Measurements from ENCODE around the gene MYO5A.

DNA sequence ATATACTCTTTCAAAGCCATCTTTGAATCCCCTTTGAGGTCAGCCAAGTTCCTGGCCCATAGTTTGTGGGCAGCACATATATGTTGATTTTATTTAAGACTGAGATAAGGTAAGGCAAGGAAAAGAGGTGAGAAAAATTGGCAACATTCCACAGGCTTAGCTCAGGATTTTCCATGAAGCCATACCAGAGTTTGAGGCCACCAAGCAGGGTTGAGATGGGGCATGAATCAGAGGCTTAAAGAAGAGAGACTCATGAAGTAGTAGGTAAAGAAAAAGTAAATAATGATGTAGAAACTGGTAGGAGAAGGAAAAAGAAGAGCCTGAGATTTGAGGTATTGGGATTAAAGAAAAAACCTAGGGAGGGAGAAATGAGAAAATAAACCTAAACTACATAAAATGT lies 89.2 kb downstream of the MYO5A start:
- TF ChIP-seq, protein P1, sequence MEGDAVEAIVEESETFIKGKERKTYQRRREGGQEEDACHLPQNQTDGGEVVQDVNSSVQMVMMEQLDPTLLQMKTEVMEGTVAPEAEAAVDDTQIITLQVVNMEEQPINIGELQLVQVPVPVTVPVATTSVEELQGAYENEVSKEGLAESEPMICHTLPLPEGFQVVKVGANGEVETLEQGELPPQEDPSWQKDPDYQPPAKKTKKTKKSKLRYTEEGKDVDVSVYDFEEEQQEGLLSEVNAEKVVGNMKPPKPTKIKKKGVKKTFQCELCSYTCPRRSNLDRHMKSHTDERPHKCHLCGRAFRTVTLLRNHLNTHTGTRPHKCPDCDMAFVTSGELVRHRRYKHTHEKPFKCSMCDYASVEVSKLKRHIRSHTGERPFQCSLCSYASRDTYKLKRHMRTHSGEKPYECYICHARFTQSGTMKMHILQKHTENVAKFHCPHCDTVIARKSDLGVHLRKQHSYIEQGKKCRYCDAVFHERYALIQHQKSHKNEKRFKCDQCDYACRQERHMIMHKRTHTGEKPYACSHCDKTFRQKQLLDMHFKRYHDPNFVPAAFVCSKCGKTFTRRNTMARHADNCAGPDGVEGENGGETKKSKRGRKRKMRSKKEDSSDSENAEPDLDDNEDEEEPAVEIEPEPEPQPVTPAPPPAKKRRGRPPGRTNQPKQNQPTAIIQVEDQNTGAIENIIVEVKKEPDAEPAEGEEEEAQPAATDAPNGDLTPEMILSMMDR (IDR thresholded peaks at IDR 0.05), result no peak
- no peak for TF ChIP-seq TCF7L2 (IDR thresholded peaks at IDR 0.05; ENCODE audit: low read depth, low read length)
- no peak for TF ChIP-seq POLR2AphosphoS5 (IDR thresholded peaks at IDR 0.05; ENCODE audit: low read depth, low read length)
- TF ChIP-seq, protein P2, sequence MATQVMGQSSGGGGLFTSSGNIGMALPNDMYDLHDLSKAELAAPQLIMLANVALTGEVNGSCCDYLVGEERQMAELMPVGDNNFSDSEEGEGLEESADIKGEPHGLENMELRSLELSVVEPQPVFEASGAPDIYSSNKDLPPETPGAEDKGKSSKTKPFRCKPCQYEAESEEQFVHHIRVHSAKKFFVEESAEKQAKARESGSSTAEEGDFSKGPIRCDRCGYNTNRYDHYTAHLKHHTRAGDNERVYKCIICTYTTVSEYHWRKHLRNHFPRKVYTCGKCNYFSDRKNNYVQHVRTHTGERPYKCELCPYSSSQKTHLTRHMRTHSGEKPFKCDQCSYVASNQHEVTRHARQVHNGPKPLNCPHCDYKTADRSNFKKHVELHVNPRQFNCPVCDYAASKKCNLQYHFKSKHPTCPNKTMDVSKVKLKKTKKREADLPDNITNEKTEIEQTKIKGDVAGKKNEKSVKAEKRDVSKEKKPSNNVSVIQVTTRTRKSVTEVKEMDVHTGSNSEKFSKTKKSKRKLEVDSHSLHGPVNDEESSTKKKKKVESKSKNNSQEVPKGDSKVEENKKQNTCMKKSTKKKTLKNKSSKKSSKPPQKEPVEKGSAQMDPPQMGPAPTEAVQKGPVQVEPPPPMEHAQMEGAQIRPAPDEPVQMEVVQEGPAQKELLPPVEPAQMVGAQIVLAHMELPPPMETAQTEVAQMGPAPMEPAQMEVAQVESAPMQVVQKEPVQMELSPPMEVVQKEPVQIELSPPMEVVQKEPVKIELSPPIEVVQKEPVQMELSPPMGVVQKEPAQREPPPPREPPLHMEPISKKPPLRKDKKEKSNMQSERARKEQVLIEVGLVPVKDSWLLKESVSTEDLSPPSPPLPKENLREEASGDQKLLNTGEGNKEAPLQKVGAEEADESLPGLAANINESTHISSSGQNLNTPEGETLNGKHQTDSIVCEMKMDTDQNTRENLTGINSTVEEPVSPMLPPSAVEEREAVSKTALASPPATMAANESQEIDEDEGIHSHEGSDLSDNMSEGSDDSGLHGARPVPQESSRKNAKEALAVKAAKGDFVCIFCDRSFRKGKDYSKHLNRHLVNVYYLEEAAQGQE (IDR thresholded peaks at IDR 0.05; ENCODE audit: insufficient read depth in 1 of 2, low read depth in 2 of 2, low read length in 1 of 2), result no peak
